Lower leg skin (tissue), 3 donors: Measurements from ENCODE around the gene KDM7A.

Experiments used
- CTCF ChIP-seq, 3 donors: fragments of 450-650 bp; IDR thresholded peaks; one replicate each; pipeline ENCODE4 v1.5.1; 2016; ENCODE audit warnings: antibody characterized with exemption in 3 of 3, mild to moderate bottlenecking in 3 of 3, moderate library complexity in 2 of 3
- POLR2A ChIP-seq, 2 donors: fragments of 450-650 bp; IDR thresholded peaks; one replicate each; pipeline ENCODE4 v1.6.1; 2016 to 2017; ENCODE audit warnings: antibody characterized with exemption in 2 of 2, mild to moderate bottlenecking in 1 of 2, moderate library complexity in 1 of 2

DNA sequence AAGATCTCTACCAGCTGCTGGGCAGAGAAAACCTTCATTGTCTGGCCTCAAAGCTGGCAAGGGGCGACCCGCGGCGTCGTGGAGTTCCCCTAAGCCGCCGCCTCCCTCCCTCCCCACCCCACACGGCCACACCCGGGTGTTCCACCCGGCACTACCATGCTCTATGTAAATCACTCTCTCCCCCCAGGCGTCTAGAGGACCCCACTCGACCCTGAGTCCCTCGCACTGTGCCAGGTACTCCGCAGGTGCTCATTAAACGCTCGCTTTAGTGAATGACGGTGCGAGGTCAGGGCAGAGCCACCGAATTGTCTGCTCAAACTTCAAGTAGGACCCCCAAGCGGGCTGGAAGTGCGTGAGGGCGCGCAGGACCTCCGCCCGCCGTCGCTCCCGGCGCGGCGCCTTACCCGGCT is 114.7 kb downstream of the KDM7A start:
- TF ChIP-seq CTCF (IDR thresholded peaks at IDR 0.05) (no peak), POLR2A (IDR thresholded peaks at IDR 0.05) (no peak)
